Activated B cell treated with CpG ODN at 0.5 μM for 24 hours (primary cell): ENCODE results near the gene ELOVL6. TPM values are rescaled to one million over a fixed set of nuclear protein-coding genes. Genes with fewer than 3 reads are reported as not detected.
A peak's percentile ranks its signal among the peaks of the same experiment; 100 is the strongest.
"Not testable (repeated sequence)": the region's sequence is repeated elsewhere in the genome, so short reads cannot be mapped to it uniquely, and the experiment has no call there.

Source experiments
- ATAC-seq: fragments of 200-7000 bp; cut with Tn5 transposase; one replicate; pipeline ENCODE4 v1.10.0; 2021; ENCODE audit warnings: low read depth, mild to moderate bottlenecking, moderate library complexity
- CTCF ChIA-PET: fragments of 350-600 bp; sonication (Branson Sonifier 250); formaldehyde crosslinking; loops from one replicate; lab custom pipeline; 2021; ENCODE audit warnings: antibody characterized with exemption; lab: Charles Lee
- POLR2A ChIA-PET: fragments of 350-600 bp; sonication (Branson Sonifier 250); formaldehyde crosslinking; loops from one replicate; lab custom pipeline; 2021; ENCODE audit warnings: antibody characterized with exemption; lab: Charles Lee
- DNase-seq: peaks from one replicate; pipeline ENCODE4 v3.0.0; 2022
- H3K27ac Mint-ChIP-seq: one replicate; pipeline ENCODE4 v1.8.0; 2020; ENCODE audit warnings: mixed read lengths
- H3K27me3 Mint-ChIP-seq: one replicate; pipeline ENCODE4 v1.8.0; 2021; ENCODE audit warnings: mixed read lengths
- H3K36me3 Mint-ChIP-seq: one replicate; pipeline ENCODE4 v1.8.0; 2021; ENCODE audit warnings: low read depth, mixed read lengths
- H3K4me1 Mint-ChIP-seq: one replicate; pipeline ENCODE4 v1.8.0; 2021; ENCODE audit warnings: mixed read lengths
- H3K4me3 Mint-ChIP-seq: one replicate; pipeline ENCODE4 v1.8.0; 2020; ENCODE audit warnings: mild to moderate bottlenecking, mixed read lengths
- H3K9me3 Mint-ChIP-seq: one replicate; pipeline ENCODE4 v1.8.0; 2020; ENCODE audit warnings: mixed read lengths
- intact Hi-C: fragments of 100-400 bp; cut with micrococcal nuclease; formaldehyde crosslinking; loops from one replicate; pipeline ENCODE4 v1.15.1; 2024
- total RNA-seq: library from RNA; stranded (reverse); gene quantifications from 2 replicates; pipeline ENCODE4 v1.2.3, GENCODE V29; 2022
- TF ChIP-seq, protein P1 (sequence below): fragments of 200-600 bp; IDR thresholded peaks from one replicate; pipeline ENCODE4 v1.8.0; 2022; ENCODE audit warnings: antibody characterized with exemption, mild to moderate bottlenecking

The ELOVL6 gene
- total RNA-seq, 1 donor from 2014 or later, result 2.1 TPM

DNA sequence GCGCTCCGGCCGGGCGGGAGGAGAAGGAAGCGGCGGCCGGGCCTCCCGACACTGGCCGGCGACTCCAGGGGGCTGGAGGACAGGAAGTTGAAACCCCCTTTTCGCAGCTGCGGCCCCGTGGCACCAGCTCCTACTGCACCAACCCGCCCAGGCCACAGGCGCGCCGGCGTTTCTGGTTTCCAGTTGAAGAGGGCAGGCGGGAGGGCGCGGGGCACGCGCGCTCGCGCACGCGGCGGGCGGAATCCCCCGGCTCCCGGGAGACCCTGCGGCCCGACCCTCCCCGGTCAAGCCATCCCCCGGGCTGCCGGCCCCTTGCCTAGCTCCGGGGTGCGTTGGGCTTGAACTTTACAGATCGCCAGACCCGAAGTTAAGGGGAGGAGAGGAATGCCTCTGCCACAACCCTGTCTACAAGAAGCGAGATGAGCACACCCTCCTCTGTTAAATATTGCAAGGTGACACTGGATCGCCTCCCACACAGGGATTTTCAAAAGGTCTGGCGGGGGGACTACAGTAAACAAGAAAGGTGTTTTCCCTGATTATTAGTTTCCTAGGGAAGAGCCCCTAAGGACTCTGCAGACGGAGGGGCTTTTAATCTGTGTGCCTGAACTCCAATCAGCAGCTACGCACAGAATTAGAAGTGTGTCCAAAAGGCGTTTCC lies 1.4 kb downstream of the ELOVL6 start:
- peak overlapping the region; percentile 70 for H3K27ac Mint-ChIP-seq
- H3K4me3 Mint-ChIP-seq, result peak overlapping the region; percentile 93
- ChIA-PET POLR2A (interaction anchor here (0.8 to 1.1 kb wide), 2 partner anchors 12 to 147 kb away, joined by 3 read pairs; no protein-coding TSS in a partner anchor), CTCF (no interaction called here)
- TF ChIP-seq, protein P1, sequence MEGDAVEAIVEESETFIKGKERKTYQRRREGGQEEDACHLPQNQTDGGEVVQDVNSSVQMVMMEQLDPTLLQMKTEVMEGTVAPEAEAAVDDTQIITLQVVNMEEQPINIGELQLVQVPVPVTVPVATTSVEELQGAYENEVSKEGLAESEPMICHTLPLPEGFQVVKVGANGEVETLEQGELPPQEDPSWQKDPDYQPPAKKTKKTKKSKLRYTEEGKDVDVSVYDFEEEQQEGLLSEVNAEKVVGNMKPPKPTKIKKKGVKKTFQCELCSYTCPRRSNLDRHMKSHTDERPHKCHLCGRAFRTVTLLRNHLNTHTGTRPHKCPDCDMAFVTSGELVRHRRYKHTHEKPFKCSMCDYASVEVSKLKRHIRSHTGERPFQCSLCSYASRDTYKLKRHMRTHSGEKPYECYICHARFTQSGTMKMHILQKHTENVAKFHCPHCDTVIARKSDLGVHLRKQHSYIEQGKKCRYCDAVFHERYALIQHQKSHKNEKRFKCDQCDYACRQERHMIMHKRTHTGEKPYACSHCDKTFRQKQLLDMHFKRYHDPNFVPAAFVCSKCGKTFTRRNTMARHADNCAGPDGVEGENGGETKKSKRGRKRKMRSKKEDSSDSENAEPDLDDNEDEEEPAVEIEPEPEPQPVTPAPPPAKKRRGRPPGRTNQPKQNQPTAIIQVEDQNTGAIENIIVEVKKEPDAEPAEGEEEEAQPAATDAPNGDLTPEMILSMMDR, result no peak
- H3K36me3 Mint-ChIP-seq, result peaks cover 13% of the 10 kb centered on the region
- DNase-seq, result no peak
- no peaks in the 10 kb centered on the region for H3K27me3 Mint-ChIP-seq
- intact Hi-C loops, result loop anchor here (1.0 to 10.0 kb wide), 9 partner anchors 205 to 1950 kb away; partner anchors contain the start of genes FAM241A, GAR1, MCUB and PLA2G12A
- no peaks in the 10 kb centered on the region for H3K9me3 Mint-ChIP-seq
- ATAC-seq, result peak; percentile 40
- H3K4me1 Mint-ChIP-seq, result peaks cover 26% of the 10 kb centered on the region

DNA sequence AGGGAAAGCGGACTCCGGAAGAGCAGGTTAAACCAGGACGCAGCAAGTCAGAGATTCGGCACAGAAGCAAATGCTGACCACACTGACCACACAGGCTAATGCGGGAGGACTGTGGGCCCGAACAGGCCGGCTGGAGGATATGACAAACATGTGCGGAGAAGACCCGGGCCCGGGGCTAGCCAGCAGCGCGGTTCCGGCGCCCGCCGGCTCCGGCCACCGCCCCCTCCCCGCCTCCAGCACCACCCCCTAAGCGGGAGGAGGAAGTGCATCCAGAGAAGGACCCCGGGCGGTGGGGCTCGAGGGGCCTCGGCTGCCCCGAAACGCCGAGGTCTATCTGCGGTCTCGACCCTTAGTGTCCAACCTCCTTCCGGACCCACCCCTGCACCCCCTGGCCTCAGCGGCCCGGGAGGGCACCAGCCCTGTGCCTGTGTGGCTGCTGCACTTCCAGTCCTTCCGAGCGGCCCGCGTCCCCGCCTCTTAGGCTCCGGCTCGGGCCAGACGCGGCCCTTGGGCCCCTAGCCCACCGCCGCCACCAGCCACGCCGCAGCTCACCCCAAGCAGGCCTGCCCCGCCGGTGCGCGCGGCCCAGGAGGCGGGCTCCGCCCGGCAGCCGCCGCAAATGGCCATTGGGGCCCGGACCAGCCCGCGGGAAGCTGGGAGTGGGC lies 2.1 kb downstream of the ELOVL6 start:
- Mint-ChIP-seq H3K4me3 (peak overlapping the region; percentile 93), H3K36me3 (peaks cover 13% of the 10 kb centered on the region), H3K27me3 (no peaks in the 10 kb centered on the region), H3K4me1 (peaks cover 26% of the 10 kb centered on the region), H3K9me3 (no peaks in the 10 kb centered on the region), H3K27ac (peak overlapping the region; percentile 85)
- peak; percentile 57 for DNase-seq
- TF ChIP-seq, protein P1, result no peak
- ChIA-PET CTCF (no interaction called here), POLR2A (interaction anchor here (0.8 to 1.1 kb wide), 2 partner anchors 11 to 147 kb away, joined by 3 read pairs; no protein-coding TSS in a partner anchor)
- peak; percentile 29 for ATAC-seq
- intact Hi-C loops, result loop anchor here (1.0 to 10.0 kb wide), 7 partner anchors 204 to 1951 kb away; partner anchors contain the start of genes FAM241A, GAR1, MCUB and PLA2G12A

DNA sequence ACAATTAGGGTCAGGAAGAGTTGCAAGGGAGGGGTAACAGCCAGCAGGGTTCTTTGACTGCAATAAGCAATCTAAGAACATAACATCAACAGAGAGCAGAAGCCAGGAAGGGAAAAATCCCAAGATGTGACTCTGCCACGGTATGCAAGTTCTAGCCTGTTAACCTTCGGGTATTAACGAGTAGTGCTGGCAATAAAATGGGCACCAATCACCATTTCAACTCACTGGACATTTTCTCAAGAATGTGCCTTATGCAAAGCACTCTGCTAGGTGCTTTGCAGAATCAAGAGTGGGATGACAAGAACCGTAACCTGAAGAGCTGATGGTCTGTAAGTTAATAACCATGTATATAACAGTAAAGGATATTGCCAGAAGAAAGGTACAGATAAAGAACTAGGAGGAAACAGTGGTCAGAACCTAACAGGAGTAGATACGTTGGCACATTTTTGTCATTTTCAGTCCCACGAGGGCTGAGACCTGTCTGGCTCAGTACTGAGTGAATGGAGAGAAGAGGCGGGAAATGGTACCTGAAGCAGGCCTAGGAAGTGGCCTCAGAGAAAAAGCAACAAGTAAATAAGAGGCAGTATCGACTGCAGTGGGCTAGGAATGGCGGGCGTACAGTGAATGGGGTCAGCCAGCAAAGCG lies 2.7 kb downstream of the ELOVL6 start:
- Mint-ChIP-seq H3K27ac (peak overlapping the region; percentile 85), H3K4me1 (peaks cover 26% of the 10 kb centered on the region), H3K4me3 (peak overlapping the region; percentile 93), H3K36me3 (peaks cover 13% of the 10 kb centered on the region), H3K9me3 (no peaks in the 10 kb centered on the region), H3K27me3 (no peaks in the 10 kb centered on the region)
- ChIA-PET POLR2A (no interaction called here), CTCF (no interaction called here)
- DNase-seq (no peak), ATAC-seq (no peak)
- intact Hi-C loops, result loop anchor here (1.0 to 10.0 kb wide), 7 partner anchors 203 to 1952 kb away; partner anchors contain the start of genes FAM241A, GAR1, MCUB and PLA2G12A
- TF ChIP-seq, protein P1, result no peak

DNA sequence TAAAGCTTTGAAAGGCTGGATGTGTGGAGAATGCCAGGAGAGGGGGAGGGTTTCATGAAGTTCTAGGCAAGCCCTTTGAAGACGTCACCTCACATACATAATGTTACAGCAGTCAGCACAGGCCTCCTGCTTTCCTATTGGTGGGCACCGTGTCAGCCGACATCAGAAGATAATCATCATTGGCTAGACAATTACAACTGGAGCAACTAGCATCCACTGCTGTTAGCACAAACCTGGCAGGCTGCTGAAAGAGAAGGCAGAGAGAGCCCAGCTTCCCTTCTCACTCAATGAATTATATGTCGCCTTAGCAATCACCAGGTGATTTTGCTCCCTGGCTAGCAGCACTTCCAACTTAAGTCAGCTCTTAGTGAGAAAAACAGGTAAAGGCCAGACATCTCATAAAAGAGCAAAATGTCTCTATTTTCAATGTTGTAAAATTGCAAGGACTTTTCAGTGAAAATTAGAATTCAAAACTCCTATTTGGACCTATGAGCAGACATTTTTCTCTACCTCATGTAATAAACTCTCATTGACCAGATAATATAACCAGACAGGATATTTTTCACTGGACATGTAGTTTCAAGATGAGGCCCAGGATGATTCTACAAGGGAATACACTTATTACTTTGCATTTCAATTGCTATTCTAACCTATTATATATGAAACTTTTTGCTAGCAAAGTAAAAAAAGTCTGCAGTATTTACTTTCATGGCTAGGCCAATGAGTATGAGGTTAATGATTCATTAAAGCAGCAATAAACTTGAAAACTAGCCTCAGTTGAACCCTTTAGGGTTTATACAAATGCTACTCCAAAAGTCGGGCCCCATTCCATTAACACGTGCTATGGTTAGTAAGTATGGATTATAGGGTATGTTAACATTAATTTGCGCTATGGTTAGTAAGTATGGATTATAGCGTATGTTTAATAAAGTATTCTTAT lies 4.3 kb downstream of the ELOVL6 start:
- Mint-ChIP-seq H3K9me3 (no peaks in the 10 kb centered on the region), H3K27me3 (no peaks in the 10 kb centered on the region), H3K4me1 (peaks cover 24% of the 10 kb centered on the region), H3K36me3 (peaks cover 13% of the 10 kb centered on the region), H3K4me3 (peak overlapping the region; percentile 51), H3K27ac (peak overlapping the region; percentile 62)
- ChIA-PET CTCF (no interaction called here), POLR2A (no interaction called here)
- intact Hi-C loops, result loop anchor here (10.0 kb wide), 1 partner anchor 629 kb away; the partner anchor contains the start of gene MCUB
- TF ChIP-seq, protein P1, result no peak
- ATAC-seq (peak; percentile 79), DNase-seq (peak; percentile 31)

DNA sequence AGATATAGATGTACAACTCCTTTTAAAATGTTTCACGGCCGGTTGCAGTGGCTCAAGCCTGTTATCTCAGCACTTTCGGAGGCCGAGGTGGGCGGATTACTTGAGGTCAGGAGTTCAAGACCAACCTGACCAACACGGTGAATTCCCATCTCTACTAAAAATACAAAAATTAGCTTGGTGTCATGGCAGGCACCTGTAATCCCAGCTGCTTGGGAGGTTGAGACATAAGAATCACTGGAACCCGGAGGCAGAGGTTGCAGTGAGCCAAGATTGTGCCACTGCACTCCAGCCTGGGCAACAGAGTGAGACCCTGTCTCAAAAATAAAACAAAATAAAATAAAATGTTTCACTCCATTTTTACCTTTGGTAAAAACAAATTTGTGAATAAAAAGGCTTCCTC lies 5.1 kb downstream of the ELOVL6 start:
- H3K9me3 Mint-ChIP-seq, CTCF ChIA-PET, ATAC-seq, H3K4me3 Mint-ChIP-seq, POLR2A ChIA-PET, DNase-seq, H3K27me3 Mint-ChIP-seq: not testable (repeated sequence)
- intact Hi-C loops, result loop anchor here (10.0 kb wide), 1 partner anchor 628 kb away; the partner anchor contains the start of gene MCUB
- Mint-ChIP-seq H3K36me3 (peaks cover 13% of the 10 kb centered on the region), H3K4me1 (peaks cover 20% of the 10 kb centered on the region), H3K27ac (peak overlapping the region; percentile 62)
